ENCODE measurements around the gene ZMIZ1.

Gene ZMIZ1

GRCh38 chr10:79201706-79202105, 132.9 kb downstream of the ZMIZ1 start:
- H3K27ac ChIP-seq = no peak overlapping the region
- H3K4me3 ChIP-seq (ENCODE audit: low read depth, low read length) = no peak overlapping the region
- H3K36me3 ChIP-seq = peaks cover 13% of the 10 kb centered on the region
- no peaks in the 10 kb centered on the region for H3K9me3 ChIP-seq (ENCODE audit: severe bottlenecking)
- no peak for DNase-seq
- no peaks in the 10 kb centered on the region for H3K27me3 ChIP-seq (ENCODE audit: insufficient read depth, low read depth, severe bottlenecking)
- TF ChIP-seq, protein P1, sequence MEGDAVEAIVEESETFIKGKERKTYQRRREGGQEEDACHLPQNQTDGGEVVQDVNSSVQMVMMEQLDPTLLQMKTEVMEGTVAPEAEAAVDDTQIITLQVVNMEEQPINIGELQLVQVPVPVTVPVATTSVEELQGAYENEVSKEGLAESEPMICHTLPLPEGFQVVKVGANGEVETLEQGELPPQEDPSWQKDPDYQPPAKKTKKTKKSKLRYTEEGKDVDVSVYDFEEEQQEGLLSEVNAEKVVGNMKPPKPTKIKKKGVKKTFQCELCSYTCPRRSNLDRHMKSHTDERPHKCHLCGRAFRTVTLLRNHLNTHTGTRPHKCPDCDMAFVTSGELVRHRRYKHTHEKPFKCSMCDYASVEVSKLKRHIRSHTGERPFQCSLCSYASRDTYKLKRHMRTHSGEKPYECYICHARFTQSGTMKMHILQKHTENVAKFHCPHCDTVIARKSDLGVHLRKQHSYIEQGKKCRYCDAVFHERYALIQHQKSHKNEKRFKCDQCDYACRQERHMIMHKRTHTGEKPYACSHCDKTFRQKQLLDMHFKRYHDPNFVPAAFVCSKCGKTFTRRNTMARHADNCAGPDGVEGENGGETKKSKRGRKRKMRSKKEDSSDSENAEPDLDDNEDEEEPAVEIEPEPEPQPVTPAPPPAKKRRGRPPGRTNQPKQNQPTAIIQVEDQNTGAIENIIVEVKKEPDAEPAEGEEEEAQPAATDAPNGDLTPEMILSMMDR (IDR thresholded peaks at IDR 0.05; ENCODE audit: low read depth, low read length) = no peak

- Histone ChIP-seq H3K36me3 (peaks cover 14% of the 10 kb centered on the region), H3K27me3 (ENCODE audit: insufficient read depth, low read depth, severe bottlenecking) (no peaks in the 10 kb centered on the region), H3K9me3 (ENCODE audit: severe bottlenecking) (no peaks in the 10 kb centered on the region), H3K27ac (no peak overlapping the region), H3K4me3 (ENCODE audit: low read depth, low read length) (no peak overlapping the region)
- DNase-seq = peak; percentile 69
- TF ChIP-seq, protein P1 (IDR thresholded peaks at IDR 0.05; ENCODE audit: low read depth, low read length) = peak; percentile 87
Observed at GRCh38 chr10:79202188-79203013, 133.6 kb downstream of the ZMIZ1 start.

DNA sequence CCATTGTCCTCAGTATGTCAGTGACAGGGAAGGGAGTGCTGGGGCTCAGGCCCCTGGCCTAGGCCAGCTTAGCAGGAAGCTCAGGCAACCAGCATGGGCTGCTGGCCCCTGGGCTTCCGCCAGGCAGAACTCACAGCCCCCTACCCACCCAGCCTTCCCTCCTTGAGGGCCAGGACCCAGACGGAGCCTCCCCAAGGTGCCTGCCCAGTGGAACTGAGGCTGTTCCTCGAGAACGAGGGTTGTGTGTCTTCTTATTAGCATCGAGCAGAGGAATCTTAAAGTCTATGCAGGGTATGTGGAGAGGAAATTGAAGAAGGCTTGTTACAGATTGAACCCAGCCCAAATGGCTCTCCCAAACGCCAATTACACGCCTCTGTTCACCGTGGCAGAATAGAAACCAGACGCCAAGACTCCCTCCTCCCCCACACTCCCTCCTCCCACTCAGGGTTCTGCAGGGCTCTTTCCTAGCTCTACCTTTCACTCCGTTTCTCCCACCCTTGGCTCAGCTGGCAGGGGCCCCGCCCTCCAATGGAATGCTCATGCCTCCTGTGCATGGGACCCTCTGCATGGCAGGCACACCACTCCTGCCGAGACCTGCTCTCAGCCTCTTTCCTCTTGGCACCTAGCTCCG, 134.4 kb downstream of the ZMIZ1 start:
- TF ChIP-seq, protein P1 (IDR thresholded peaks at IDR 0.05; ENCODE audit: low read depth, low read length) = no peak
- no peaks in the 10 kb centered on the region for H3K9me3 ChIP-seq (ENCODE audit: severe bottlenecking)
- H3K27me3 ChIP-seq (ENCODE audit: insufficient read depth, low read depth, severe bottlenecking) = no peaks in the 10 kb centered on the region
- no peak for DNase-seq
- no peak overlapping the region for H3K4me3 ChIP-seq (ENCODE audit: low read depth, low read length)
- peaks cover 14% of the 10 kb centered on the region for H3K36me3 ChIP-seq
- no peak overlapping the region for H3K27ac ChIP-seq

DNA sequence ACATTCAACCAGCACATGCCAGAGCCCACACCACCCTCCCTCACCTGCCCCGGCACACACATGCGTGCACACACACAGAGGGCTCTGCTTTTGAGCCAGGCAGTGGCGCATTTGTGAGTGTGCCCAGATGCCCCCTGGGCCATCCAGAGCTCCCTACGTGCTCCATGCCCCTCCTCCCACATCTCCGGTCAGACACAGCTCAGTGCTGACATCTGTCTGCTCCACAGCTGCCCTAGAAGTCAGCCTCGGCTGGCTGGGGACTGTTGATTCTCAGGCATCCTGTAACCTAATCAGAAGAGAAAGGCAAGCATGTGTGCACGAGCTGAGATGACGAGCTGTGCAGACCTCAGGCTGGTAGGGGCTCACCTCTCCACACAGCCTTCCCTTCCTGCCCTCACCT, 135.1 kb downstream of the ZMIZ1 start:
- no peak for DNase-seq
- TF ChIP-seq, protein P1 (IDR thresholded peaks at IDR 0.05; ENCODE audit: low read depth, low read length) = no peak
- no peaks in the 10 kb centered on the region for H3K9me3 ChIP-seq (ENCODE audit: severe bottlenecking)
- H3K27ac ChIP-seq = no peak overlapping the region
- H3K4me3 ChIP-seq (ENCODE audit: low read depth, low read length) = no peak overlapping the region
- peaks cover 21% of the 10 kb centered on the region for H3K36me3 ChIP-seq
- no peaks in the 10 kb centered on the region for H3K27me3 ChIP-seq (ENCODE audit: insufficient read depth, low read depth, severe bottlenecking)

DNA sequence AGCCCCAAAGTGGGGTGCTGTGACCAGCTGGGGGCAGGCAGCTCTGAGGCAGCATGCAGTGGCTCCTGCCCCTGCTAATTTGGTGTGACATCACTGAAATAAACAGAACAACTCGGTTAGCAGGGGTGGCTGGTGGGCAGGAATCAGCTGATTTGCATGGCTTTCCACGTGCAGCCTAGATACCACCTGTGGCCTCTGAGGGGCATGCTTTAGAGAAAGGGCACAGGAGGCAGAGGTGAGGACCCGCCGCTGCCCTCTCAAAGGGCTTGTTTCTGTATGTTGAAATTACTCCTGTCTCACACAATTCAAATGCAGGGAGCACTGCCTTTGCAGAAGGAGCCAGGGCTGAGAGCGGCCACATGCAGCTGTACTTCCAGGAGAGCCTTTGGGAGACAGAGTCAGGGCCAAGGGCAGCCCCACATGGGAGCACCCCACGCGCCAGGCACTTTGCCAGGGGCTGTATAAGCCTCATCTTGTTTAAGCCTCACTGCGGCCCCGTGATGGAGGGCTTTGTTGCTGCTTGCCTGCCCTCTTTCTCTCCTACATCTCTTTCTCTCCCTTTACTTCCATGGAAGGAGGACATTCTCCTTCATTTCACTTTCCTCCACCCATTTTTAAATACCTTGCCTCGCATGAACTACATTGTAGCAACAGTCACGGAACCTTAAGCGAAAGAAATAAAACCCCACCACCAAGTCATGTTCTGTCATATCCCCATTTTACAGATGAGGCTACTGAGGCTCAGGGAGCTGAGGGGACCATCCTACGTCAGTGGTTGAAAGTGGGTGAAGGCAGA, 137.7 kb downstream of the ZMIZ1 start:
- TF ChIP-seq, protein P1 (IDR thresholded peaks at IDR 0.05; ENCODE audit: low read depth, low read length) = no peak
- Histone ChIP-seq H3K9me3 (ENCODE audit: severe bottlenecking) (no peaks in the 10 kb centered on the region), H3K27ac (no peak overlapping the region), H3K36me3 (peaks cover 26% of the 10 kb centered on the region), H3K27me3 (ENCODE audit: insufficient read depth, low read depth, severe bottlenecking) (no peaks in the 10 kb centered on the region), H3K4me3 (ENCODE audit: low read depth, low read length) (no peak overlapping the region)
- DNase-seq = no peak

Data from WERI-Rb-1 (cell line).